ENCODE results near the gene PRSS36.
"Not testable (repeated sequence)": the region's sequence is repeated elsewhere in the genome, so short reads cannot be mapped to it uniquely, and the experiment has no call there.

PRSS36 gene

DNA sequence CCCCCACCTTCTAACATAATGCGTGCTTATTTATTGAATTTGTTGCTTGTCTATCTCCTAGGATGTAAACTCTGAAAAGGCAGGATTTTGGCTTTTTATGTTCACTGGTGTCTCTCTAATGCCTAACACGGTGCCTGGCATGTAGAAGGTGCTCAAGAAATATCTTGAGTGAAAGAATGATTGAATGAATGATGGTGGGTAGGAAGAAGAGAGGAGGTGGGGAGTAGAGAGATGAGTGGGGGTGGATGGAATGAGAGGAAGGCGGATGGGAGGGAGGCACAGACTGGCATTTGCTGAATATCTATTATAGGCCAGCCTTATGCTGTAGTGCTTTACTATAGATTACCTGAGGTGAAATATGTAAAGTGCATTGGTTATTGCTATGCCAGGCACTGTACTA is 2.3 kb downstream of the PRSS36 start:
- DNase-seq (ENCODE audit: low read depth): no peak
- TF ChIP-seq, protein P1, sequence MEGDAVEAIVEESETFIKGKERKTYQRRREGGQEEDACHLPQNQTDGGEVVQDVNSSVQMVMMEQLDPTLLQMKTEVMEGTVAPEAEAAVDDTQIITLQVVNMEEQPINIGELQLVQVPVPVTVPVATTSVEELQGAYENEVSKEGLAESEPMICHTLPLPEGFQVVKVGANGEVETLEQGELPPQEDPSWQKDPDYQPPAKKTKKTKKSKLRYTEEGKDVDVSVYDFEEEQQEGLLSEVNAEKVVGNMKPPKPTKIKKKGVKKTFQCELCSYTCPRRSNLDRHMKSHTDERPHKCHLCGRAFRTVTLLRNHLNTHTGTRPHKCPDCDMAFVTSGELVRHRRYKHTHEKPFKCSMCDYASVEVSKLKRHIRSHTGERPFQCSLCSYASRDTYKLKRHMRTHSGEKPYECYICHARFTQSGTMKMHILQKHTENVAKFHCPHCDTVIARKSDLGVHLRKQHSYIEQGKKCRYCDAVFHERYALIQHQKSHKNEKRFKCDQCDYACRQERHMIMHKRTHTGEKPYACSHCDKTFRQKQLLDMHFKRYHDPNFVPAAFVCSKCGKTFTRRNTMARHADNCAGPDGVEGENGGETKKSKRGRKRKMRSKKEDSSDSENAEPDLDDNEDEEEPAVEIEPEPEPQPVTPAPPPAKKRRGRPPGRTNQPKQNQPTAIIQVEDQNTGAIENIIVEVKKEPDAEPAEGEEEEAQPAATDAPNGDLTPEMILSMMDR (IDR thresholded peaks at IDR 0.05; ENCODE audit: control insufficient read depth, extremely low read depth, insufficient read depth): no peak
- no peak overlapping the region for H3K4me3 ChIP-seq (ENCODE audit: low read depth, low read length)

- no peak overlapping the region for H3K4me3 ChIP-seq (ENCODE audit: low read depth, low read length)
- TF ChIP-seq, protein P1 (IDR thresholded peaks at IDR 0.05; ENCODE audit: control insufficient read depth, extremely low read depth, insufficient read depth): no peak
- DNase-seq (ENCODE audit: low read depth): no peak
Observed at GRCh38 chr16:31145398-31145990, 4.4 kb downstream of the PRSS36 start.

- not testable (repeated sequence) for H3K4me3 ChIP-seq (ENCODE audit: low read depth, low read length); DNase-seq (ENCODE audit: low read depth)
Observed at GRCh38 chr16:31144418-31144817, 5.4 kb downstream of the PRSS36 start.

DNA sequence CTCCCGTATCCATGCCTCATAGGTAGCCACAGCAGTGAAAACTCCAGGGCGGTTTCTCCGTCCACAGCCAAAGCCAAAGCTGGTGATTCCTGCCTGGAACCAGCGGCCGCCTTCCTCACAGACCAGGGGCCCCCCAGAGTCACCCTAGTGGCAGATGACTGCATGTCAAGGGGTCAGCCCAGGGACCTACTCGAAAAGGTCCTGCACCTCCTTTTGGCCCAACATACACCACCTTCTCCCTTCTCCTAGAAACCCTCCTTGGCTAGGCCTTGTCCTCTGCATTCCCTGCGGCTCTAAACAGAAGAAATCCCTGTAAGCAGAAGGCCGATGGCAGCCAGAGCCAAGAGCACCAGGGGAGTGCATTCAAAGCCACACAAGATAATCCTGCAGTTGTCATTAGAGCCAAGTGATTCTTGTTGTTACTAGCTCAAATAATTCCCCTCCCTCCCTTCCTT is 6.1 kb downstream of the PRSS36 start:
- no peak overlapping the region for H3K4me3 ChIP-seq (ENCODE audit: low read depth, low read length)
- TF ChIP-seq, protein P1 (IDR thresholded peaks at IDR 0.05; ENCODE audit: control insufficient read depth, extremely low read depth, insufficient read depth): no peak
- no peak for DNase-seq (ENCODE audit: low read depth)

DNA sequence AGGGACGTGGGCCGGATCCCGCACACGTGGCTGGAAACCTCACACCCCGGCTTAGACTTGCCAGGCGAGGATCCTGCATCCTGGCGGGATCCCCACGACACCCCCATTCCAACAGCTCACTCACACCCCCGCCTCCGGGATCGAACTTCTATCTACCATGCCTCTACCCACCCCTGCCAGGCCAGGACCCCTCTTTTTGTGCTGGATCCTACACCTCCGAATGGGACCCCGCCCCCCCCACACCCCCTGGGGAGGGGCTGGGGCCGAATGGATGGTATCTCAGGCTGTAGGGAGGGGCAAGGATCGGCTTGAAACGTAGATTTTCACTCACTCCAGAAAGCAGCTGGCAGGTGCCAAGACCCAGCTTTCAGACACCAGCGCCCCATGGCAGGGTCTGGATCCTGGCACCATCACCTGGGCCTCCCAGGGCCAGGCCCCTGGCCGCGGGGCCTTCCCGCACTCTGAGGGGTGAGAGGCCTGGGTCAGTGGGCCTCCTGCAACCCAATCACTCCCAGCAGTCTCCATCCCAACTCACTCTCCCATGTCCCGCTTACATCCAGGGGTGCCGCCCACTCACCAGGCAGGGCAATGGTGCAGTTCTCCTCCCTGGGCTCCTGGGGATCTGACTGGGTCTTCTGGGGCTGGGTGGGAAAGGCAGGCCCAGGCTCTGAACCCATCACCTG is 6.7 kb downstream of the PRSS36 start:
- no peak overlapping the region; the same call in 1 of the 2 replicates for H3K4me3 ChIP-seq (ENCODE audit: low read depth, low read length)
- no peak for DNase-seq (ENCODE audit: low read depth)
- TF ChIP-seq, protein P1 (IDR thresholded peaks at IDR 0.05; ENCODE audit: control insufficient read depth, extremely low read depth, insufficient read depth): no peak

GRCh38 chr16:31142109-31143010 is 7.5 kb downstream of the PRSS36 start:
- DNase-seq (ENCODE audit: low read depth): peak; percentile 91
- peak overlapping the region; percentile 39 for H3K4me3 ChIP-seq (ENCODE audit: low read depth, low read length)
- TF ChIP-seq, protein P1 (IDR thresholded peaks at IDR 0.05; ENCODE audit: control insufficient read depth, extremely low read depth, insufficient read depth): peak; percentile 90

DNA sequence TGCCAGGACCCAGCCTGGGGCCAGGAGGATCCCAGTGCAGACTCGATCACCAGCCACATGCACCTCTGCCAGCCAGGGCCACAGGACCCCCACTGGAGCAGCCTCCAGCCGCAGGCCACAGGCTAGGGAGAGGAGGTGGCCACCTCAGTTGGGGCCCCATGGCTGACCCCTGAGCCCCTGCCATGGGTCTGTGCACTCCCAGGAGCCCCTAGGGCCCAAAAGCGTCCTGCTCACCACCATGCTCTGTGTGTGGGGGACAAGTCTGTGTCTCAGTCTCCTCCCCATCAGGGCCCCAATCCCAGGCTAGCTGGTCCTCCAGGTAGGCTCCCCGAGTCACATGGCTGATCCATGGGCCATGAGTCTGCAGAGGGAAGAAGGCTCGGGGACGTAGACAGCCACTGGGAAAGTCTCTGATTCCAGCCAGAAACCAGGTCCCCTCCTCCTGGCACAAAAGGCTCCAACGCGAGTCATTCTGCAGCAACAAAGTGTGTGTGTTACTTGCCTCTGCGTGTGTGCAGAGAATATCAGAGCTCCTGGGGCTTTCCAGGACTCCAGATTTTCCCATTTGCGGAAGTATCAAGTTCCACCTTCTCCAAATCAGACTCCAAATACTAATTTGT is 8.3 kb downstream of the PRSS36 start:
- TF ChIP-seq, protein P1 (IDR thresholded peaks at IDR 0.05; ENCODE audit: control insufficient read depth, extremely low read depth, insufficient read depth): no peak
- peak overlapping the region; percentile 39 for H3K4me3 ChIP-seq (ENCODE audit: low read depth, low read length)
- DNase-seq (ENCODE audit: low read depth): no peak

DNA sequence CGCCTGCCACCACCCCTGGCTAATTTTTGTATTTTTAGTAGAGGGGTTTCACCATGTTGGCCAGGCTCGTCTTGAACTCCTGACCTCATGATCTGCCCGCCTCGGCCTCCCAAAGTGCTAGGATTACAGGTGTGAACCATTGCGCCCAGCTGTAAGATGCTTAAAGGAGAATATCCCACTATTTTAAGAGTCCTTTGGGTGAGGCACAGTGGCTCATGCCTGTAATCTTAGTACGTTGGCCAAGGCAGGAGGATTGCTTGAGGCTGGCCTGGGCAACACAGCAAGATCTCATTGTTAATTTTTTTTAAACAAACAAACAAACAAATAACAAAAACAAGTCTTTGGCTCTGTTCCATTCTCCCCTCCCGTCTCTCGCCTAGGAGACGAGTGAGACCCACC is 8.8 kb downstream of the PRSS36 start:
- DNase-seq (ENCODE audit: low read depth); H3K4me3 ChIP-seq (ENCODE audit: low read depth, low read length): not testable (repeated sequence)

Measured in LNCaP clone FGC (cell line).